H1 (cell line): Measurements from ENCODE around the gene RAB11A.

ENCODE experiments used
- ASH2L ChIP-seq: fragments of 200-600, 300-600 bp; sonication (generic); IDR thresholded peaks from one replicate; pipeline ENCODE4 v1.7.1; 2017; ENCODE audit warnings: low read length
- POLR2A ChIP-seq, 2 experiments: IDR thresholded peaks; 1 replicate in 1 of 2; 2 replicates in 1 of 2; pipeline ENCODE4 v1.6.1; 2011; ENCODE audit warnings: low read depth in 2 of 2, low read length in 2 of 2, mild to moderate bottlenecking in 2 of 2; ENCODE audit errors: control extremely low read depth in 1 of 2
- POLR2AphosphoS5 ChIP-seq: IDR thresholded peaks from 2 replicates; pipeline ENCODE4 v1.6.1; 2011; ENCODE audit warnings: low read depth, low read length
- TAF1 ChIP-seq: IDR thresholded peaks from 2 replicates; pipeline ENCODE4 v1.6.1; 2011; ENCODE audit warnings: mild to moderate bottlenecking, low read depth, low read length
- YY1 ChIP-seq: IDR thresholded peaks from 2 replicates; pipeline ENCODE4 v1.6.1; 2011; ENCODE audit warnings: low read depth, mild to moderate bottlenecking, low read length
- ZNF274 ChIP-seq: IDR thresholded peaks from 2 replicates; pipeline ENCODE4 v1.7.0; 2012; ENCODE audit warnings: low read length, borderline replicate concordance; ENCODE audit errors: extremely low read depth
- TF ChIP-seq, protein P1 (sequence below), 3 experiments: IDR thresholded peaks; 1 replicate in 2 of 3; 2 replicates in 1 of 3; pipeline versions ENCODE4 v1.5.1 to v1.6.1; 2011; ENCODE audit warnings: low read length in 3 of 3, mild to moderate bottlenecking in 3 of 3, inconsistent platforms in 2 of 3, low read depth in 1 of 3, moderate library complexity in 1 of 3; ENCODE audit not compliant: insufficient read depth in 1 of 3; ENCODE audit errors: control extremely low read depth in 1 of 3

DNA sequence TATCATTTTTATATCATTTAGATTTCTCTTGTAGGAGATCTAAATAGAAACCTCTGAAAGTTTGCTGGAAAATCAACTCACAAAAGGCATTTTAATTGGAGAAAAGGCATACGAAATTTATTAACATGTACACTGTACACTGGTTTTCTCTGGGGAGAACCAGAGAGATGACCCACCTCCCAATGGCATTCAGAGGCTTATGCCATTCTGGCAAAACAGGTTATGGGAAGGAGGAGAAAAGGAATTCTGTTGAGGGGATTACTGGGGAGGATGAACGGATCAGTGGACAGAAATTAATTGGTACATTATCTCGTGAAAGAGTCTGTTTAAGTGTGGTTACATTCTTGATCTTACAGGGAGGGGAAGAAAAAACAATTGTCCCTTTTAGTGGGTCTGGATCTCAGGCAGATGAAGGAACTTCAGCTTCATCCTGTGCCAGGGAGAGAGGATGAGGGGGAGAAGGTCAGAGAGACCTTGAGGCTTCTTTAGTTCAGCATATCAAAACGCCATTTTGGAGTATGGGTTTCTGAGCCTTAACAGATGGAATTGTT lies 16.5 kb downstream of the RAB11A start:
- TF ChIP-seq, protein P1, sequence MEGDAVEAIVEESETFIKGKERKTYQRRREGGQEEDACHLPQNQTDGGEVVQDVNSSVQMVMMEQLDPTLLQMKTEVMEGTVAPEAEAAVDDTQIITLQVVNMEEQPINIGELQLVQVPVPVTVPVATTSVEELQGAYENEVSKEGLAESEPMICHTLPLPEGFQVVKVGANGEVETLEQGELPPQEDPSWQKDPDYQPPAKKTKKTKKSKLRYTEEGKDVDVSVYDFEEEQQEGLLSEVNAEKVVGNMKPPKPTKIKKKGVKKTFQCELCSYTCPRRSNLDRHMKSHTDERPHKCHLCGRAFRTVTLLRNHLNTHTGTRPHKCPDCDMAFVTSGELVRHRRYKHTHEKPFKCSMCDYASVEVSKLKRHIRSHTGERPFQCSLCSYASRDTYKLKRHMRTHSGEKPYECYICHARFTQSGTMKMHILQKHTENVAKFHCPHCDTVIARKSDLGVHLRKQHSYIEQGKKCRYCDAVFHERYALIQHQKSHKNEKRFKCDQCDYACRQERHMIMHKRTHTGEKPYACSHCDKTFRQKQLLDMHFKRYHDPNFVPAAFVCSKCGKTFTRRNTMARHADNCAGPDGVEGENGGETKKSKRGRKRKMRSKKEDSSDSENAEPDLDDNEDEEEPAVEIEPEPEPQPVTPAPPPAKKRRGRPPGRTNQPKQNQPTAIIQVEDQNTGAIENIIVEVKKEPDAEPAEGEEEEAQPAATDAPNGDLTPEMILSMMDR (IDR thresholded peaks at IDR 0.05; ENCODE audit: control extremely low read depth in 1 of 3, insufficient read depth in 1 of 3, low read depth in 1 of 3, low read length in 3 of 3) = no peak
- TF ChIP-seq ZNF274 = no peak
- no peak for TF ChIP-seq POLR2A (IDR thresholded peaks at IDR 0.05; ENCODE audit: control extremely low read depth in 1 of 2, low read depth in 2 of 2, low read length in 2 of 2)
- no peak for TF ChIP-seq ASH2L
- no peak for TF ChIP-seq POLR2AphosphoS5
- no peak for TF ChIP-seq TAF1
- no peak for TF ChIP-seq YY1
